ENCODE results near the gene FMN1.

Gene FMN1

GRCh38 chr15:32824777-32825176 lies 369.7 kb downstream of the FMN1 start:
- no peaks in the 10 kb centered on the region for H3K36me3 ChIP-seq (ENCODE audit: control insufficient read depth, insufficient read depth, low read length)
- no peaks in the 10 kb centered on the region for H3K9me3 ChIP-seq (ENCODE audit: control insufficient read depth, insufficient read depth, low read length)
- H3K4me3 ChIP-seq (ENCODE audit: low read length): no peak overlapping the region
- WGBS (ENCODE audit: insufficient coverage, insufficient read length): 100% methylated on average over 2 of the region's 5 CpGs
- no peak overlapping the region for H3K27ac ChIP-seq (ENCODE audit: low read length)
- no peaks in the 10 kb centered on the region for H3K4me1 ChIP-seq (ENCODE audit: control insufficient read depth, insufficient read depth, low read length)
- DNase-seq (ENCODE audit: low read depth, low spot score): no peak
- no peaks in the 10 kb centered on the region for H3K27me3 ChIP-seq (ENCODE audit: control insufficient read depth, insufficient read depth, low read length)

GRCh38 chr15:32823750-32824149 lies 370.8 kb downstream of the FMN1 start:
- Histone ChIP-seq H3K4me1 (ENCODE audit: control insufficient read depth, insufficient read depth, low read length) (no peaks in the 10 kb centered on the region), H3K27ac (ENCODE audit: low read length) (no peak overlapping the region), H3K9me3 (ENCODE audit: control insufficient read depth, insufficient read depth, low read length) (no peaks in the 10 kb centered on the region), H3K36me3 (ENCODE audit: control insufficient read depth, insufficient read depth, low read length) (no peaks in the 10 kb centered on the region), H3K4me3 (ENCODE audit: low read length) (no peak overlapping the region), H3K27me3 (ENCODE audit: control insufficient read depth, insufficient read depth, low read length) (no peaks in the 10 kb centered on the region)
- no peak for DNase-seq (ENCODE audit: low read depth, low spot score)
- WGBS (ENCODE audit: insufficient coverage, insufficient read length): no CpG with 5 or more reads among the region's 4 CpGs

GRCh38 chr15:32822739-32823138 lies 371.8 kb downstream of the FMN1 start:
- Histone ChIP-seq H3K36me3 (ENCODE audit: control insufficient read depth, insufficient read depth, low read length) (no peaks in the 10 kb centered on the region), H3K27ac (ENCODE audit: low read length) (no peak overlapping the region), H3K9me3 (ENCODE audit: control insufficient read depth, insufficient read depth, low read length) (no peaks in the 10 kb centered on the region), H3K4me1 (ENCODE audit: control insufficient read depth, insufficient read depth, low read length) (no peaks in the 10 kb centered on the region), H3K4me3 (ENCODE audit: low read length) (no peak overlapping the region), H3K27me3 (ENCODE audit: control insufficient read depth, insufficient read depth, low read length) (no peaks in the 10 kb centered on the region)
- WGBS (ENCODE audit: insufficient coverage, insufficient read length): no CpG with 5 or more reads among the region's 3 CpGs
- DNase-seq (ENCODE audit: low read depth, low spot score): no peak

GRCh38 chr15:32819448-32819847 lies 375.1 kb downstream of the FMN1 start:
- Histone ChIP-seq H3K9me3 (ENCODE audit: control insufficient read depth, insufficient read depth, low read length) (no peaks in the 10 kb centered on the region), H3K4me3 (ENCODE audit: low read length) (no peak overlapping the region), H3K27me3 (ENCODE audit: control insufficient read depth, insufficient read depth, low read length) (no peaks in the 10 kb centered on the region), H3K4me1 (ENCODE audit: control insufficient read depth, insufficient read depth, low read length) (no peaks in the 10 kb centered on the region), H3K36me3 (ENCODE audit: control insufficient read depth, insufficient read depth, low read length) (no peaks in the 10 kb centered on the region), H3K27ac (ENCODE audit: low read length) (no peak overlapping the region)
- no peak for DNase-seq (ENCODE audit: low read depth, low spot score)
- WGBS (ENCODE audit: insufficient coverage, insufficient read length): no CpG with 5 or more reads among the region's 3 CpGs

GRCh38 chr15:32818758-32819447 lies 375.6 kb downstream of the FMN1 start:
- H3K27ac ChIP-seq (ENCODE audit: low read length): no peak overlapping the region
- no peaks in the 10 kb centered on the region for H3K27me3 ChIP-seq (ENCODE audit: control insufficient read depth, insufficient read depth, low read length)
- WGBS (ENCODE audit: insufficient coverage, insufficient read length): no CpG with 5 or more reads among the region's 11 CpGs
- no peaks in the 10 kb centered on the region for H3K9me3 ChIP-seq (ENCODE audit: control insufficient read depth, insufficient read depth, low read length)
- DNase-seq (ENCODE audit: low read depth, low spot score): no peak
- no peak overlapping the region for H3K4me3 ChIP-seq (ENCODE audit: low read length)
- no peaks in the 10 kb centered on the region for H3K36me3 ChIP-seq (ENCODE audit: control insufficient read depth, insufficient read depth, low read length)
- no peaks in the 10 kb centered on the region for H3K4me1 ChIP-seq (ENCODE audit: control insufficient read depth, insufficient read depth, low read length)

GRCh38 chr15:32817577-32817976 lies 376.9 kb downstream of the FMN1 start:
- no peak overlapping the region for H3K27ac ChIP-seq (ENCODE audit: low read length)
- H3K4me1 ChIP-seq (ENCODE audit: control insufficient read depth, insufficient read depth, low read length): no peaks in the 10 kb centered on the region
- no peaks in the 10 kb centered on the region for H3K36me3 ChIP-seq (ENCODE audit: control insufficient read depth, insufficient read depth, low read length)
- H3K27me3 ChIP-seq (ENCODE audit: control insufficient read depth, insufficient read depth, low read length): no peaks in the 10 kb centered on the region
- H3K9me3 ChIP-seq (ENCODE audit: control insufficient read depth, insufficient read depth, low read length): no peaks in the 10 kb centered on the region
- no peak for DNase-seq (ENCODE audit: low read depth, low spot score)
- H3K4me3 ChIP-seq (ENCODE audit: low read length): no peak overlapping the region

- Histone ChIP-seq H3K27ac (ENCODE audit: low read length) (no peak overlapping the region), H3K27me3 (ENCODE audit: control insufficient read depth, insufficient read depth, low read length) (no peaks in the 10 kb centered on the region; the same call in 1 of the 2 replicates), H3K4me1 (ENCODE audit: control insufficient read depth, insufficient read depth, low read length) (no peaks in the 10 kb centered on the region), H3K4me3 (ENCODE audit: low read length) (no peak overlapping the region), H3K9me3 (ENCODE audit: control insufficient read depth, insufficient read depth, low read length) (no peaks in the 10 kb centered on the region), H3K36me3 (ENCODE audit: control insufficient read depth, insufficient read depth, low read length) (no peaks in the 10 kb centered on the region)
- no CpG with 5 or more reads among the region's 1 CpG for WGBS (ENCODE audit: insufficient coverage, insufficient read length)
- no peak for DNase-seq (ENCODE audit: low read depth, low spot score)
These were observed 387.2 kb downstream of the FMN1 start for GRCh38 chr15:32807331-32807730.

GRCh38 chr15:32803631-32804030 lies 390.9 kb downstream of the FMN1 start:
- no peaks in the 10 kb centered on the region for H3K36me3 ChIP-seq (ENCODE audit: control insufficient read depth, insufficient read depth, low read length)
- no peaks in the 10 kb centered on the region for H3K27me3 ChIP-seq (ENCODE audit: control insufficient read depth, insufficient read depth, low read length)
- WGBS (ENCODE audit: insufficient coverage, insufficient read length): no CpG with 5 or more reads among the region's 3 CpGs
- no peaks in the 10 kb centered on the region for H3K9me3 ChIP-seq (ENCODE audit: control insufficient read depth, insufficient read depth, low read length)
- no peak overlapping the region for H3K4me3 ChIP-seq (ENCODE audit: low read length)
- no peak for DNase-seq (ENCODE audit: low read depth, low spot score)
- H3K27ac ChIP-seq (ENCODE audit: low read length): no peak overlapping the region
- no peaks in the 10 kb centered on the region for H3K4me1 ChIP-seq (ENCODE audit: control insufficient read depth, insufficient read depth, low read length)

GRCh38 chr15:32802286-32802936 lies 392.1 kb downstream of the FMN1 start:
- H3K36me3 ChIP-seq (ENCODE audit: control insufficient read depth, insufficient read depth, low read length): no peaks in the 10 kb centered on the region
- no peak for DNase-seq (ENCODE audit: low read depth, low spot score)

GRCh38 chr15:32799936-32800535 lies 394.5 kb downstream of the FMN1 start:
- Histone ChIP-seq H3K9me3 (ENCODE audit: control insufficient read depth, insufficient read depth, low read length) (no peaks in the 10 kb centered on the region), H3K27ac (ENCODE audit: low read length) (no peak overlapping the region), H3K4me3 (ENCODE audit: low read length) (no peak overlapping the region), H3K27me3 (ENCODE audit: control insufficient read depth, insufficient read depth, low read length) (no peaks in the 10 kb centered on the region), H3K4me1 (ENCODE audit: control insufficient read depth, insufficient read depth, low read length) (no peaks in the 10 kb centered on the region), H3K36me3 (ENCODE audit: control insufficient read depth, insufficient read depth, low read length) (no peaks in the 10 kb centered on the region)
- DNase-seq (ENCODE audit: low read depth, low spot score): no peak
- WGBS (ENCODE audit: insufficient coverage, insufficient read length): no CpG with 5 or more reads among the region's 6 CpGs

More at GRCh38 chr15:32802286-32802936, 392.1 kb downstream of the FMN1 start:
- Histone ChIP-seq H3K4me1 (ENCODE audit: control insufficient read depth, insufficient read depth, low read length) (no peaks in the 10 kb centered on the region), H3K4me3 (ENCODE audit: low read length) (no peak overlapping the region), H3K9me3 (ENCODE audit: control insufficient read depth, insufficient read depth, low read length) (no peaks in the 10 kb centered on the region), H3K27ac (ENCODE audit: low read length) (no peak overlapping the region), H3K27me3 (ENCODE audit: control insufficient read depth, insufficient read depth, low read length) (no peaks in the 10 kb centered on the region)
- WGBS (ENCODE audit: insufficient coverage, insufficient read length): no CpG with 5 or more reads among the region's 10 CpGs
